DMS 273 (cell line): ENCODE measurements around the gene OVOL1.
"Not testable (repeated sequence)": the region's sequence is repeated elsewhere in the genome, so short reads cannot be mapped to it uniquely, and the experiment has no call there.

Experiments
- DNase-seq: peaks from one replicate; lab custom pipeline; 2025; ENCODE audit not compliant: unreplicated experiment; lab: John Stamatoyannopoulos, UW

OVOL1 gene

DNA sequence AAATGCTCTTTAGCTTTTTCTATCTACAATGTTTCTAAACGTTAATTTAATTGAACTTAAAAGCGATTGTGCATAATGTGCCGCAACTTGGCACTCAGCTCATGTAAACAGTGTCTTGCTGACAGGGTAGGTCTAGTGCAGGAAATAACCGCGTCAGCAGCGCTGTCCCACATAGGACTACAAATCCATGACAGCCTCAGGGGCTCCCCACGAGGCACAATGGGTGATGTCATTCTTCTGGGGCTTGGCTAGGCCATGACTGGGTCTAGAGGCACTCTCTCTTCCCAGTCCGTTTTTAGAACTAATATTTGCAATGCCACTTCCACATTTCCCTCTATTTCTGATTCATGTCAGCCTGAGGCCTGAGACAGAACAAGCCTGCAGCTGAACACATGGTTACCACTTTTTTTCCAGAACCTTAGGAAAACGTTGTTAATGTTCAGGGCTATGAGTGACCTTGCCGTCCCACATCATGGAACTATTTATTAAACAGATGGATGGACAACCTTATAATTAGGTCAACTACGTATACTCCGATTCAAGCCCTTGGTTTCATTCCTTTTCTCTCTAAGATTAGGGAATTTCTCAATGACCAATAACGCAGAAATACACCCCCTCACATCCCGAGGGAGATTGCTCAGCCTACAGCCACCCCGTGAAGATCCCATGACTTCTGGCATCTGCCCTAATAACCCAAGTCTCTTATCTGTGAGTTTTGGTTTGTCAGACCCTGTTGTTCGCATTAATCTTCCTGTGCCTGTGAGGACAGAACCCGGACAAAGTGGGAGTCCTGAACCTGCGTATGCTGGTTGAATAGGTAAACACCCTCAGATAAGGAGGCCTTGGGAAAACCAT lies 27.5 kb downstream of the OVOL1 start:
- no peak for DNase-seq

DNA sequence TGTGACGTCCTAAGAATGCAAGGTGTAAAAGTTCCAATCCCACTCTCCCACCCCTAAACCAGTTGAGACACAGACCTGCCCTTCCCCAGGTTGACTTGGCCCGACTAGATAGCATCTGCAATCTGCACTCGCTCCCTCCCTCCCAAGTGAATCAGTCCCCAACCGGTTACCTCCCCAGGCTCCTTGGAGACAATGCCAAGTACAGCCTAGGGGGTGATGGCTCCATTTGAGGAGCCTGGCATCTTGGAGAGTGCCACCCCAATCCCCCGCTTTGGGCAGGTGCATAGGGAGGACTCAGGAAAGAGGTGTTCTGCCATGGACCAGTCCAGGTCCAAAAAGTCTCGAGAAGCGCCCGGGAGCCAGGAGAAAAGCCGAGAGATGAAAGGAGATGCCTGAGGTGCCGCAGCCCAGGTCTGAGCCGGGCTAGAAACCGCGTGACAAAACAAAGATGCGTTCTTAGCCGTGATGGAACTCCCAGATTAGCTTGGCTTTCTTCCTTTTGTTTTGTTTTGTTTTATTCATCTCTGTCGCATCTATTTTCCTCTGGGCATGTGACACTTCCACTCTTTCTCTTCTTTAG lies 28.2 kb downstream of the OVOL1 start:
- DNase-seq = no peak

GRCh38 chr11:65816696-65817095 lies 29.8 kb downstream of the OVOL1 start:
- no peak for DNase-seq

DNA sequence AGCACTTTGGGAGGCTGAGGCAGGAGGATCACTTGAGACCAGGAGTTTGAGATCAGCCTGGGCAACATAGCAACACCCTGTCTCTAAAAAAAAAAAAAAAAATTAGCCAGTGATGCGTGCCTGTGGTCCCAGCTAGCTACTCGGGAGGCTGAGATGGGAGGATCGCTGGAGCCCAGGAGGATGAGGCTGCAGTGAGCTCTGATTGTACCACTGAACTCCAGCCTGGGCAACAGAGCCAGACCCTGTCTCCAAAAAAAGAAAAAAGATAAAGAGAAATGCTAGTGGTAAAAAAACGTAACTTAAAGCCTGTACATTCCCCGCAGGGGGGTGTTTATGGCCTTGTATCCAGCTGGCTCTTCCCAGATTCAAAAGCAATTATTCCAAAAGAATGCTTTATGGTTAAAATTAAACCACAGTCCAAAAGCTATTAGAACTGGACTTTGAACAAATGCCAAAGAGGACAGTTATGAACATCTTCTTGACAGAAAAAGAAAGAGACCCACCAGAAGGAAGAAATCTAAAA lies 30.5 kb downstream of the OVOL1 start:
- peak; percentile 19 for DNase-seq

DNA sequence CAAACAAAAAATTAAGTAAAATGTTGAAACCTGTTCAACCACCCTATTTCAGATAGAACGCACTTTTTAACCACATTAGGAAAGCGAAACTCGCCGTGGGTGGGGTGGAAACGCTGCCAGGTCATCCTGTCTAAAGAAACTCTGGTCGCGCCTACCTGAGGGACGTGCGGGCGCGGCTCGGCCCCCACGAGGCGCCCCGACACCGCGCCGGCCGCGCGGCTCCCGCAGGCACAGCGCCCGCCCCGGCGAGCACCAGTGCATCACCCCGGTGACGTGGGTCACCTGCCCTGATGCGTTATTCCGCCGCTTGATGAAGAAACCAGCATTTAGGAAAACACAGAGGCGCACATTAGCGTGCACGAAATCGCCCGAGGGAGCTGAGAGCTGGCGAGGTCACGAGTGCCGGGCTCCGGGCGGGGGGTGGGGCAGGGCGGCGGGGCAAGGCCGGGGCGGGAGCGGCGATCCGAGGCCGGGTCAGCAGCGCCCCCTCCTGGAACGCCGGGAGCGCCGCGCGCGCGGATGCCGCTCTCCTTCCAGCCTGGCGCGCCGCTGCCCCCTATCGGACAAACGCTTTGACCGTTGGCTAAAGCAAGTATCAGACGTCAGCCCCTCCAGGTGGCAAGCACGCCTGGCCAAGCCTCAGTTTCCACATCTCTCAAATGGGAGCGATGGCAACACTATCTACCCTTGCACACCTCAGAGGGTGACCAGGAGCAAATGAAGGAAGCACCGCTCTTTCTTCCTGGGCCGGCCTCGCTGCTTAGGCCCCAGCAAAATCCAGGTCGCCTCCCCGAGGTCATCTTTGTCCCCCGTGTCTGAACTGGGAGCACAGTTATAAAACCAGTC lies 31.2 kb downstream of the OVOL1 start:
- peak; percentile 92 for DNase-seq

GRCh38 chr11:65821107-65821506 lies 34.2 kb downstream of the OVOL1 start:
- no peak for DNase-seq

DNA sequence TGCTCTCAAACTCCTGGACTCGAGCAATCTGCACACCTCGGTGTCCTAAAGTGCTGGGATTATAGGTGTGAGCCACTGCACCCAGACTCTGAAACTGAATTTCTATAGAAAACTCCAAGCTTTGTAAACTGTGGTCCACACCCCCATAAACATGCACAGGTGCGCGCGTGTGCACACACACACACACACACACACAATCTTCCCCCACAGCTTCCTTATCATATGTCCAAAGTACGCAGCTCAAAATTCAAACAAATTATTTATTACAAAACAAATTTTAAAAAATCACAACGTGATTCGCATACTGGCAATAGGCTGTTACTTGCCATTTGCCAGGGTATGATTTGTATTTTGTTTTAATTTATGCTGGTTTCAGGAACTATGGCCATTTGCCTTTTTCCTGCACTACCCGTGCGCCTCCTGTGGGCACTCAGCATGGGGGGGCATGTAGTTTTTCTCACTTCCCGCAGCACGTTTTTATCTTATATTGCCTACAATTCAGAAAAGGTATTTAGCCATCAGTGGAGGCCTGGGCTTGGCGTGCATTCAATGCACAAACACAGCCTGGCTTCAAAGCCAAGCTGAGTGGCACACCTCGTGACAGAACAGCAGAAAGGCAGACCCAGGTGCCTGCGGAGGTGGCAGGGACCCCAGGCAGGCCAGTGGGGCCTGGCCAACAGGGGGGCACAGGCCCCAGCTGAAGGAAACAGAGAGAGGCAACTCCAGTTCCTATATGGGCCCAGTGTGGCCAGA lies 36.1 kb downstream of the OVOL1 start:
- no peak for DNase-seq

GRCh38 chr11:65826984-65827735 lies 40.3 kb downstream of the OVOL1 start:
- no peak for DNase-seq

GRCh38 chr11:65829459-65829858 lies 42.6 kb downstream of the OVOL1 start:
- no peak for DNase-seq

DNA sequence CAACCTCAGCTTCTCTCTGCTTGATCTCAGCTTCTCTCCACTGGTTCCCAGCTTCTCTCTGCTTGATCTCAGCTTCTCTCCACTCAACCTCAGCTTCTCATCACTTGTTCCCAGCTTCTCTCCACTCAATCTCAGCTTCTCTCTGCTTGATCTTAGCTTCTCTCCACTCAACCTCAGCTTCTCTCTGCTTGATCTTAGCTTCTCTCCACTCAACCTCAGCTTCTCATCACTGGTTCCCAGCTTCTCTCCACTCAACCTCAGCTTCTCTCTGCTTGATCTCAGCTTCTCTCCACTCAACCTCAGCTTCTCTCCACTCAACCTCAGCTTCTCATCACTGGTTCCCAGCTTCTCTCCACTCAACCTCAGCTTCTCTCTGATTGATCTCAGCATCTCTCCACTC lies 45.4 kb downstream of the OVOL1 start:
- not testable (repeated sequence) for DNase-seq

DNA sequence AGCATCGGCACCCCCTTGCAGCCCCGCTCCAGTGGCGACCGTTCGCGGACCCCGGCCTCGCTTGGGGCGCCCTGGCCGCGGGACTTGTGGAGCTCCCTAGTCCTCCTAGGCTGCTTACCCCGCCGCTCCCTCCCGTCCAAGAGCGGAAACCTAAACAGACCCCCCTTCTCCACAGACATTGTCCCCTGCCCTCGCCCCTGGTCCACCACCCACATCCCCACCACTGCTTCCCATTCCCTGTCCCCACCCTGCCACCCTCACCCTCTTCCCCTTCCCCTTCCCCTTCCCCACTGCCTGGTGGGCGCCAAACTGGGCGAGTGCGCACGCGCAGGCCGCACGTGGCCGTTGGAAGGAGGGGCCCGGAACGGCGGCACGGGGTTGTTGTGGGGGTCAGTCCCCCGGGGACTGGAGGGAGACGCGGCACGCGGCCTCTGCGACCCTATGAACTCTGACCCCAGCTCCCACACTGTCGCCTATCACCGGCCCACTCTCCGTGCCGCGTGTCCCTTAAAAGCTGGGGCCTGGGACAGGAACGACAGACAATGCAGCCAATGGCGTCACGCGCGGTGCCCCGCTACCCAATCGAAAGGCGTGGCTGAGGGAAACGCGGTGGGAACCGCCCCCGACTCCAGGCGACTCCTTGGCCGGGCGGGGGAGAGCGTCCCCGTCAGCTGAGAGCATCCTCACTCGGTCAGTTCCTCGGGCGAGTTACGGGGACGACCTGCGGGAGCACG lies 46.6 kb downstream of the OVOL1 start, which contains the start of gene SNX32:
Gene SNX32 (plus strand): TSS at position 667 of the 734 bp plus-strand sequence. CDS start 103 bp downstream, outside the sequence.
- peak; percentile 89 for DNase-seq

GRCh38 chr11:65834202-65834601 lies 47.3 kb downstream of the OVOL1 start:
- no peak for DNase-seq

GRCh38 chr11:65842144-65842543 lies 55.3 kb downstream of the OVOL1 start:
- no peak for DNase-seq

GRCh38 chr11:65843811-65844210 lies 56.9 kb downstream of the OVOL1 start:
- DNase-seq = no peak

GRCh38 chr11:65844231-65844872 lies 57.5 kb downstream of the OVOL1 start:
- no peak for DNase-seq
